CD4-positive, alpha-beta T cell treated with Interleukin-15 for 4 hours (primary cell): ENCODE data around the gene LSR.

Experiments used
- DNase-seq: peaks from one replicate; pipeline ENCODE4 v3.0.0-alpha.2; 2020; ENCODE audit warnings: low spot score

LSR gene

DNA sequence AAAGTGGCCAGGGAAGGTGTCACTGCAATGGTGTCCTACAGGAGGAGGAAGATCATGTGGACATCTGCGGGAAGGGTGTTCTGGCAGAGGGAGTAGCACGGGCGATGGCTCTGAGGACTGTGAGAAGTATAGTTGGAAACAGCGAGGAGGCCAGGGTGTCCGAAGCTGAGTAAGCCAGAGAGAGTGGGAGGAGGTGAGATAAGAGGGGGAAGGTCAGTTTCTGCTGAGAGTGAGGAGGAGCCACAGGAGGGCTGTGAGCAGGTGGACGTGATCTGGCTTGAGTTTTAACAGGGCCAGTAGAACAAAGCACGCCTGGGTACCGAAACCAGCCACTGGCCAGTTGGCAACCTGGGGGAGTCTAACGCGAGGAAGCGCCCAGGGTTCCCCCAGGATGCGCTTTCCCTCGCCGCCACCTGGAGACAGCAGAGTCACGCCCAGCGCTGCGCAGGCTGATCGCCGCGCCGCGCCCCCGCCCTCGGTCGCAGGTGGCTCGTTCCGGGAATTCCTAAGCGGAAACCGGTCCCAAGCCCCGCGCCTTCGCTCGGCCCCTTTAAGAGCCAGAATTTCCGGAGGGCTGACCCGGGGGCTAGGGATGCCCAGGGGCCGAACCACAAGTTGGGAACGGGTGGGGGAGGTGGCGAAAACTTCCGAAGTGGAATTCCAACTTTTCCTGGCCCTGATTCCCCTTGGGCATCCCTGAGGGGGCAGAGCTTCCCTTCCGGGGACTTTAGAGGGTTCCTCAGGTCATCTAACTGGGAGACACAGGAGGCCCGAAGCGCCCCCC lies 1.1 kb upstream of the LSR start:
- DNase-seq: peak; percentile 68

DNA sequence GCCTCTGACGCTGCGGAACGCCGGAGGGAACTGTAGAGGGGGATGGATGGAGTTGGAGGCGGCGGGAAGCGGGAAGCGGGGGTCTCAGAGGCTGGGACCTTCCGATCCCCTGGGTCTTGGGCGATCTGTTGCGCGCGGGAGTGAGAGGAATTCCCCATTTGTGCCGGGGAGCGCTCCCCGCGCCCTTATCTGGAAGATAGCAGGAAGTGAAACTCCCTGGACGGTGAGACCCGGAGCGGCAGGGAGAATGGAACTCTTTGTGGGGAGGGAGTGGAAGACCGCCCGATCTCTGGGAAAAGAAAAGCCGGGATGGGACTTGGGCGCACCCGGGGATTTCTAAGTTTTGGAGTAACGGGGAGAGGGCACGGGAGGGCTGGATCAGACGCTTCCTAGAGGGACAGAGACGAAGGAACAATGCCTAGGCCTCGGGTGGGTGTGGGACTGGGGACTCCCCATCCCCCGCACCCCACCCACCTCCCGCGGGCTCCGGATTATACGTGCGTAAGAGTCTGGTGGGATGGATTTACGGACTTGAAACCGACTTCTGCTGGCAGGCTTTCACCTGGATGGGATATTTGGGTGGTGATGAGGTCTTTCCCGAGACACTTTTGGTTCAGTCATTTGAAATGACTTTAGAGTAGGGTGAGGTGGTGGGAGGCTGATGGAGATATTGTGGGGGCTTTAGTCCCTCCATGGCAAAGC lies 495 bp downstream of the LSR start:
- no peak for DNase-seq

DNA sequence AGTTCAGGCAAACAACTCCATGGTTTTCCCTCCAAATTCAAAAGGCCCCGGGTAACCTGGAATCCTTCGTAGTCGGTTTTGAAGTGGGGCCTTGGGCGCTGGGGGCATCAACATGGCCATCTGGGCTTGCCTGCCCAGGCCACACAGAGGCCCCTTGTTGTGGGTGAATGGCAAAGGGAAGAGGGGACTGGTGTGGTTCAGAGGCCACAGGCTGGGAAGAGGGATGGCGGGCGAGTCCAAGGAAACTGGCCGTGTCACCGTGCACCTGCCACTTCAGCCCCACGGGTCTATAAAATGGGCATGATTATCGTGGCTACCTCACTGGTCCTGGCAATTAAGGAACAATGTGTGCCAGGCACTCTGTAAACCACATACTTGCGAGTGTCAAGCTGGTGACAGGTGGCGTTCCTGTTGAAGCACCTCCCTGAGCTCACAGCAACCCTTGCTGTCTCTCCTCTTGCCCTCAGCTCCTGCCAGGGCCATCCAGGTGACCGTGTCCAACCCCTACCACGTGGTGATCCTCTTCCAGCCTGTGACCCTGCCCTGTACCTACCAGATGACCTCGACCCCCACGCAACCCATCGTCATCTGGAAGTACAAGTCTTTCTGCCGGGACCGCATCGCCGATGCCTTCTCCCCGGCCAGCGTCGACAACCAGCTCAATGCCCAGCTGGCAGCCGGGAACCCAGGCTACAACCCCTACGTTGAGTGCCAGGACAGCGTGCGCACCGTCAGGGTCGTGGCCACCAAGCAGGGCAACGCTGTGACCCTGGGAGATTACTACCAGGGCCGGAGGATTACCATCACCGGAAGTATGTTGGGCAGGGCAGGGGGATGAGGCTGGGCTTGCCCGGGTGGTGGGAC lies 1.3 kb downstream of the LSR start:
- DNase-seq: no peak

DNA sequence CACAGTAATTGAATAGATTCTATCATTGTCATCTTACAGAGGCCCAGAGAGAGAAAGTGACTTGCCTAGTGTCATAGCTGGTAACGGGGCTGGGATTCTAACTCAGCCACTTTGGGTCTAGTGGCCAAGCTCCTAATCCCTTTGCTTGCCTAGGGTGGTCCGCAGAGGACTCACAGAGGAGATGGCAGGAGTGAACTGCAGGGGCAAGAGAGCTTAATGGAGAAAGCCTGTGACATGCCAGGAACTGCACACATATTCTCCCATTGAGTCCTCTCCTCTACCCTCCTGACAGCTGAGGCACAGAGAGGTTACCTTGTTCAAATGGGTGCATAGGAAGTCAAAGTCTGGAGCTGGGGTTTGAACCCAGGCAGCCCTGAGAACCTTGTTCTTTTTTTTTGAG lies 2.7 kb downstream of the LSR start:
- no peak for DNase-seq

DNA sequence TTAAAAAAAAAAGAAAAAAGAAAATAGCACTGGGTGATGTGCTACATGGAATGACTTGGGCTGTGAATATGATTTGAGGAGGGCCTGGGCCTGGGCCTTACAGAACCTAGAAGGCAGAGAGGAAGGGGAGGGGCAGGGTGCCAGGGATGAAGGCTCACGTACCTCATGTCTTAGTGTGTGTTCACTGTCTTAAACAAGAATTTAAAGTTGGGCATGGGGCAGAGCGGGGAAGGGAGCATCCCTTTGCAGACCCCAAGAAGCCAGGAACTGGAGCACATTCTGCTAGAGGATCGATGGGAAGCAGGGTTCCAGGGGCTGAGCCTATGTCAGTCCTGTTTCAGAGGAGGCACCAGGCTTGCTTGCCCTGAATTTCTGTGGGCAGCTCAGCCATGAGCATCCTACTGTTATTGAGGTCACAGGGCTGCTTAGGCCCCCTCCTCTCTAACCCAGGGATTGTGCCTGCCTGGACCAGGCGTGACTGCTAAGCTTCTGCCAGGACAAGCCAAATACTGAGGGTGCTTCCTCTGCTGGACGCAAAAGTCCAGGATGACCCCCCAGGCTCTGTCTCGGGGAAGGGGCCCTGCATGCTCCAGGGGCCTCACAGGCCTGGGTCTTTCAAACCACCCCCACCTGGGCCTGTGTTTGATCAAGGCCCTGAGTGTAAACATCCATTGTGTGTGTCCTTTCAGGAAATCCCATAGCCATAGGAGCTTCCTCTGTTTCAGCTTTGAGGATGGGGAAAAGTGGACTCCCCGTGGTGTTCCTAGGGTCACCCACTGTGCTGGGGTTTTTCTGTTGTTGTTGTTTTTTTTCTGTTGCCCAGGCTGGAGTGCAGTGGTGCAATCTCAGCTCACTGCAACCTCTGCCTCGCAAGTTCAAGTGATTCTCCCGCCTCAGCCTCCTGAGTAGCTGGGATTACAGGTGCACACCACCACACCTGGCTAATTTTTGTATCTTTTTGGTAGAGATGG lies 4.8 kb downstream of the LSR start:
- DNase-seq: no peak

DNA sequence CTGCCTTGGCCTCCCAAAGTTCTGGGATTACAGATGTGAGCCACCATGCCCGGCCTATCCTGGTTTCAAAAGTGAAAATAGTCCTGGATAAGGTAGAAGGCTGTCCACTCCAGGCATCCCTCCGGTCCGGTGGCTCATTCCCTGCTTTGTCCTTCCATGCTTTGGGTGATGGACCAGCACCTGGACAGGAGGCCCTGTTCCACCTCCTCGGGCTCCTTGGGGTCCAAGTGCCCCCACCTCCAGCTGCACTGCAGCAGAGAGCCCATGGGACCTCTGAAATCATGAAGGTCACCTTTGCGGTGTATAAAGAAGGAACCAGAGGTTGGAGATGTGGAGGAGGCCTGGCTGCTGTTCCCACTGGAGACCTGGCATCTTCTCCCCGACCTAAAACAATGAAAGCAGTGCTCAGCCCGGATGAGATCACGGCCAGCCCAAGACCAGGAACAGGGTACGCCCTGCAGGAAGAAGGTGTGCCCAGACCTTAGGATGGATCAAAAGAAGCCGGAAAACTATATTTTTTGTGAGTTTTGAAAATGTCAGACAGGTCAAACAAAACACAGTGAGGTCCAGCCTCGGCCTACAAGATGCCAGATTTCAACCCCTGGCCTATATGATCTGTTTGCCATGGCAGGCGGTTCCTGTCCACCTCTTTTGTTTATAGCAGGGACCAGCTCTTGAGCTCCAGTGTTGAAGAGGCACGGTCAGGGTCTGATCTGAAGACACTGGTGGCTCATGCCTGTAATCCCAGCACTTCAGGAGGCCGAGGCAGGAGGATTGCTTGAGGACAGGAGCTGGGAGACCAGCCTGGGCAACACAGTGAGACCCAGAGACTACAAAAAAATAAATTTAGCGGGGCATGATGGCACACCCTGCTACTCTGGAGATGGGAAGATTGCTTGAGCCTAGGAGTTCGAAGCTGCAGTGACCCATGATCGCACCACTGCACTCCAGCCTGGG lies 5.8 kb downstream of the LSR start:
- no peak for DNase-seq

DNA sequence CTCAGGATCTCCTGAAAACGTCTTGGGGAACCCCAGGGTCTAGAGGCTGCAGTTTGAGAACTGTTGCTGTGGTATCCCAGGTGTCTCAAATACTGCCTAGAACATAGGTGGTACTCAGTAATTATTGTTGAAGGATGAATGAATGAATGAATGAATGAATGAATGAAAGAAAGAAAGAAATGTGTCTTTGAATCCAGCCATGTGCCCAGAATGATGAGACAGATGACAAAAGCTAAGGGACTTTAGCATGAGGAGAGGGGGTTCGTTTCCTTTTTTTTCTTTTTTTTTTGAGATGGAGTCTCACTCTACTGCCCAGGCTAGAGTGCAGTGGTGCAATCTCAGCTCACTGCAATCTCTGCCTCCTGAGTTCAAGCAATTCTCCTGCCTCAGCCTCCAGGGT lies 7.8 kb downstream of the LSR start:
- no peak for DNase-seq

DNA sequence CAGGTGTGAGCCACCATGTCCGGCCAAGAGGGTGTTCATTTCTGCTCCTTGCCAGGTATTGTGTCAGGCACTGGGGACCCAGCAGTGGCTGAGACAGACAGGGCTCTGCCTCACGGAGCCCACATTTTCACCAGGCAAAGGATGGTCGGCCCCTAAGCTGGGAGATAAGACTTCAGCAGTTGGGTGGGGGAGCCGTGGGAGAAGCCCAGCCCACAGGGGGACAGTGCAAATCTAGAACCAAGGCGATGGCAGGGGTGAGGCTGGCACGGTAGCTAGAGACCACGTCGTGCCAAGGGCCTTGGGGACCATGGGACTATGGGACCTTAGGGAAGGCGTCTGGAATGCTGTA lies 8.3 kb downstream of the LSR start:
- DNase-seq: no peak

DNA sequence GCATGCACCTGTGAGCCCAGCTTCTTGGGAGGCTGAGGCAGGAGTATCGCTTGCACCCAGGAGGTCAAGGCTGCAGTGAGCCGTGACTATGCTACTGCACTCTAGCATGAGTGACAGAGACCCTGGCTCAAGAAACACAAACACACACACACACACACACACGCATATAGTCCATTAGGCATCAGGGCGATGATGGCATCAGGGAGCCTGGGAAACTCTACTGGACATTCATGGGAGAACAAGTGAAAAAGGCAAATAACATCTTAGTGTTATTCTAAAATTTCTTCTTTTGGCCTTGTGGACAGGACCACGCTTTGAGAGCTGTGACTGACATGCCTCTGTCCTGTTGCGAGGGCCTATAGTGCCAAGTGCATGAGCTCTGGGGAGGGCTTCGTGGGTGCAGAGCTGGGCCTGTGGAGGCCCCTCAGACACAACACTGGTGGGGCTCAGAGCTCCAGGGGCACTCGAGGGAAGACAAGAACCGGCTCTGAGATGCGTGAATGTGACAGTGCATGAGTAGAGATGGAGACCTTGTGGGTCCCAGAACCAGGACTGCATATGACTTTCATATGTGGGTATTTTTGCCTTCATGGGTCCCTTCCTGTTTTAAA lies 12.0 kb downstream of the LSR start:
- DNase-seq: no peak

DNA sequence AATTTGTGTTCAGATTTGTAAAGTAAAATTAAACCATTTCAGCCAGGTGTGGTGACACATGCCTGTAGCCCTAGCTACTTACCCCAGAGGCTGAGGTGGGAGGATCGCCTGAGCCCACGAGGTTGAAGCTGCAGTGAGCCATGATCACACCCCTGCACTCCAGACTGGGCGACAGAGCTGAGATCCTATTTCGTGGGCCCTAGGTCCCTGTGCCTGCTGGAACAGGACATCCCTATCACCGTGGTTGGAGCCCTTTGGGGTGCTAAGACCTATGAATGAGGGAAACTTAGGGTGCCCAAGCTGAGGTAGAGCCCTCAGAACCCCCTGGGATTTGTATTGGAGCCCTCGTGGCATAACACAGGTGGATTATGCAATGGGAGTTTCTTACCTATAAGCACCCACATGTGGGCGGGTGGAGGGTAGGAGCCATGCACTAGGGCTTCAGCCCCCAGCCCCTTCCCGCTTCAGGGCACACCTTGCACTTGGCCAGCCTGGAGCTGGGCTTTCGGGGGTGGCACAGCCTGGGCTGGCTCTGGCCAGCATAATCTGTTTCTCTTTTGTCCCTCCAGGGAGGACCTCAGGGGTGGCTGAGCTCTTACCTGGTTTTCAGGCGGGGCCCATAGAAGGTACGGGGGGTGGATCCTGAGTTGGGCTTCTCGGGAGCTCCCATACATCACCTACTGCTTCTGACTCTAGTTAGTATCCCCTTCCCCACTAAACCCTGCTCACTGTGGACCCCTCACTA lies 12.7 kb downstream of the LSR start:
- no peak for DNase-seq

DNA sequence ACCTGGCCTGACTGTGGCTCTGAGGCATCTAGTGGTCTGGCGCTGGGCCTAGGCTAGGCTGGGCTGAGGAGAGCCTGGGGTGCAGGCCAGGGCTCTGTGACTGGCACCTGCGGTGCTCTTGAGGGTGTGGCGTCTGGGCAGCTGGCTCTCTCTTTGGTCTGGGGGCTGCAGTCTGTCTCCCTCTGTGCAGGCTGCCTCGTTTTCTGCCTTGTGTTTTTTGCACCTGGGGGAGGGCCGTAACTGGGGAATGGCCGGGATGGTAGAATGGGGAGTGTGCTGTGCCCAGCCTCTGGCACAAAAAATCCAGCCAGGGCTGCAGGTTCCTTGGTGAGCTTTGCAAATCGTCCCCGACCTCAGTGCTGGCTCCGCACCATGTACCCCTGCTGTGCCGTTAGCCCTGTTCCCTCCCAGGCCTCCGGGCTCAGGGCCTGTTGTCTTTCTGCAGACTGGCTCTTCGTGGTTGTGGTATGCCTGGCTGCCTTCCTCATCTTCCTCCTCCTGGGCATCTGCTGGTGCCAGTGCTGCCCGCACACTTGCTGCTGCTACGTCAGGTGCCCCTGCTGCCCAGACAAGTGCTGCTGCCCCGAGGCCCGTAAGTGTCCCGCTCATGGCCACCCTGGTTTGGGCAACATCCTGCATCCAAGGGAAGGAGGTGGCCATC lies 13.4 kb downstream of the LSR start:
- no peak for DNase-seq

DNA sequence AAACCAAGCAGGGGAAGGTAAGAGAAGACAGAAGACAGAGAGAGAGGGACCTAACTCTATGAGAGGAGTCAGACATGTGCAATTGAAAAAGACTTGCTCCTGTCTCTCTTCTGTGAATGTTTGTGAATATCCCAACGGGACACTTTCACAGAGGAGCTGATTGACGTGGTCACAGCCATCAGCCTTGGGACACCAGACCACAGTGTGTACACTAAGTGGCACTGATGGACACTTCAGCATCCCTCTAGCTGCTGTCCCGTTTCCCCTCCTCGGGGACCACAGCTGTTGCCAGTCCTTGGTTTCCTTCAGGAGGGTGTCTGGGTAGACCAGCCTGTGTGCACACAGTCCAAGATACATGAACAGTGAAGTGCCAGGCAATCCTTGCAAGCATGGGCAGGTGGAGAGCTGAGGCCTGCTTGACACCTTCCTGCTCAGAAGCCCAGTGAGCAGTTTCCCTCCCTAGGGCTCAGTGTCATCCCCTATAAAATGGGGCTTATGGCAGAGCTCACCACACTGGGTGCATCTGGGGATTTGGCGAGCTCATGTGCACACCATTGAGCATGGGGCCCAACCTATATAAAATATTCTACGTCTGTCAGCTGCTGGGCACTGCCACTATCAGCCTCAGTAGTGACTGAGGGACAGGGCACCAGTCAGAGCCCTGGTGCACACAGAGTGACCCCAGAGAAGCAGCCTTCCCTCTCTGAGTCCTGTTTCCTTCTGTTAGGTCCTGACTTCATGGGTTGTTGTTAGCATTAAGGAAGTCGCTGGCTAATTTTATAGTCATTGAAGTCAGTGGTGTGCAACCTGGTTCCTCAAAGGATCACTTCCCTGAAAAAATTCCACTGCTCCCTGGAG lies 15.7 kb downstream of the LSR start:
- no peak for DNase-seq

DNA sequence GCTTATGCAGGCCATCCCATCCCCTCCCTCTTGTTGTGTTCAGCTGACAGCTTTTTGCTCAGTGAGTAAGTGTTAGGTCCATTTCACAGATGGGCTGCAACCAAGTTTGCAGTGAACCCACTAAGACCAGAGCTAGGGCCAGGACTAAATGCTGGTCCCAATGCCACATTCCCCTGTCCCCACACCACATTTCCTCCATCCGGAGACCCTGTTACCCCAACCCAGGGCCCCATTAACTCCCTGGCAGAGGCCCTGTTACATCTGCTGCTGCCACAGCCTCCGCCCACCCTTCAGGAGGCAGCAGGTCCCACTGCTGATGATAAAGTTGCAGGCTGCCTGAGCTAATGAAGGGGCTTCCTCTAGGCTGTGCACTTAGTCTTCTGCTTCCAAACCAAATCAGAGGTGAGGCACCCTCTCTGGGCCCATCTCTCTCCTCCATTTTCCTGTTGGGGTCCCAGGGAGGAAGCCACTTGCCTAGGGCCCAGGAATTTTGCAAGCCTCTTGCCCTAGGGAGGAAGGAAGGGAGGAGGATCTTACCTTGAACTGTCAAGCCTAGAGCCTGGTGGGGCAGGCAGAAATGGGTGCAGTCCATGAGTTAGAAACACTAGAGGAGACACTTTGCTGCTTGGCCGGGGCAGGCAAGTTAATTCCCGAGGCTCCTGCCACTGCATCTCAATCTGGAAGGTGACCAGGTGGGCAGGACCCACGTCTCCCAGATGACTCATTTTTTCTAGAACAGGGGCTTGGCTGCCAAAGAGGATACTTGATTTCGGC lies 16.5 kb downstream of the LSR start:
- no peak for DNase-seq

DNA sequence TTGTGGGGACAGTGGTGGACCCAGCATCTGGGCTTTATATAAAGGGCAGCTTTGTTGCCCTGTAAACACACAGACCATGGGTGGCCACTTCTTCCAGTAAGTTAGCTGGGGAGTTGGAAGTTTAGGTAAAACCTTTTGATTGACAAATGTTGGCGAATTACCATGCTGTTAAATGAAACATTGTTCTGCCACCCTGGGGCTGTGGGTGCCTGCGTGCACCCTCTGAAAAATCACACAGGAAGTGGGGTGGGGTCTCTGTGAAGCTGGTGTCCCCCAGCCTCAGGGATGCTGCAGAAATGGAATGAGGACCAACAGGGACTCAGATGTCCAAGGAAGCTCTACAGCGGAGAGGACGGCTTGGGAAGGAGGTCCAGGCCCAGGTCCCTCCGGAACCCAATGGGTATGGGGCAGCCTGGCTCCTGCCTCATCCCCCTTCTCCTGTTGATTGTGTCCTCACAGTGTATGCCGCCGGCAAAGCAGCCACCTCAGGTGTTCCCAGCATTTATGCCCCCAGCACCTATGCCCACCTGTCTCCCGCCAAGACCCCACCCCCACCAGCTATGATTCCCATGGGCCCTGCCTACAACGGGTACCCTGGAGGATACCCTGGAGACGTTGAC lies 17.2 kb downstream of the LSR start:
- DNase-seq: no peak

DNA sequence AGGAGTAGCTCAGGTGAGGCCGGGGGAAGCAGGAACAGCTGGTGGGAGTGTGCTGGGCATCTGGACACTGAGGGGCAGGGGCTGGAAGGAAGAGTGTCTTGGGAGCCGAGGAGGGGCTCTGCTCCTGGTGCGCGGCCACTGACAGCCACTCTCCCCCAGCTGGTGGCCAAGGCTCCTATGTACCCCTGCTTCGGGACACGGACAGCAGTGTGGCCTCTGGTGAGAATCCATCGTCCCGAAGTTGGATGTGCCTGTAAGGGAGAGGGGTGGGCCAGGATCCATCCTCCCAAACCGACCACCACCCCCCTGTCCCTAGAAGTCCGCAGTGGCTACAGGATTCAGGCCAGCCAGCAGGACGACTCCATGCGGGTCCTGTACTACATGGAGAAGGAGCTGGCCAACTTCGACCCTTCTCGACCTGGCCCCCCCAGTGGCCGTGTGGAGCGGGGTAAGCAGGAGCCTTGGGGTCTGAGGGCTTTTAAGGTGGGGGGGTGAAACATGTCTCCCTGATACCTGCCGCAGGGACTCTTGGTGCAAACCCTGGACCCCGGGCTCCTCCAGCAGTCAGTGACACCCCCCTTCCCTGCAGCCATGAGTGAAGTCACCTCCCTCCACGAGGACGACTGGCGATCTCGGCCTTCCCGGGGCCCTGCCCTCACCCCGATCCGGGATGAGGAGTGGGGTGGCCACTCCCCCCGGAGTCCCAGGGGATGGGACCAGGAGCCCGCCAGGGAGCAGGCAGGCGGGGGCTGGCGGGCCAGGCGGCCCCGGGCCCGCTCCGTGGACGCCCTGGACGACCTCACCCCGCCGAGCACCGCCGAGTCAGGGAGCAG lies 17.9 kb downstream of the LSR start:
- DNase-seq: no peak

DNA sequence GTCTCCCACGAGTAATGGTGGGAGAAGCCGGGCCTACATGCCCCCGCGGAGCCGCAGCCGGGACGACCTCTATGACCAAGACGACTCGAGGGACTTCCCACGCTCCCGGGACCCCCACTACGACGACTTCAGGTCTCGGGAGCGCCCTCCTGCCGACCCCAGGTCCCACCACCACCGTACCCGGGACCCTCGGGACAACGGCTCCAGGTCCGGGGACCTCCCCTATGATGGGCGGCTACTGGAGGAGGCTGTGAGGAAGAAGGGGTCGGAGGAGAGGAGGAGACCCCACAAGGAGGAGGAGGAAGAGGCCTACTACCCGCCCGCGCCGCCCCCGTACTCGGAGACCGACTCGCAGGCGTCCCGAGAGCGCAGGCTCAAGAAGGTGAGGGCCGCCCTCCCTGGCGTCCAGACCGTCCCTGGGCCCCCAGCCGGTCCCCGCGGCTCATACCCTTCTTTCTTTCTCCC lies 18.6 kb downstream of the LSR start:
- peak; percentile 22 for DNase-seq
